RWPE2 (cell line): Measurements from ENCODE around the gene TMEM95.
A peak's percentile ranks its signal among the peaks of the same experiment; 100 is the strongest.

ENCODE experiments used
- ATAC-seq: fragments of 200-7000 bp; cut with Tn5 transposase; 3 replicates; pipeline ENCODE4 v1.9.1; 2021; ENCODE audit warnings: low read depth
- DNase-seq: peaks from one replicate; pipeline ENCODE4 v3.0.0-alpha.2; 2020; ENCODE audit warnings: low spot score
- H3K27ac ChIP-seq: fragments of 450-650 bp; 2 replicates; pipeline ENCODE4 v1.5.1; 2017; ENCODE audit warnings: mild to moderate bottlenecking; ENCODE audit not compliant: poor library complexity, severe bottlenecking
- H3K27me3 ChIP-seq: fragments of 250-450 bp; sonication (Bioruptor Pico); 2 replicates; pipeline ENCODE4 v1.5.1; 2021; ENCODE audit warnings: mild to moderate bottlenecking, moderate library complexity; ENCODE audit not compliant: insufficient read depth, poor library complexity, severe bottlenecking
- H3K36me3 ChIP-seq: fragments of 250-450 bp; sonication (Bioruptor Pico); 2 replicates; pipeline ENCODE4 v1.5.1; 2020; ENCODE audit warnings: low read depth, mild to moderate bottlenecking, moderate library complexity
- H3K4me1 ChIP-seq: fragments of 250-450 bp; sonication (Bioruptor Pico); 2 replicates; pipeline ENCODE4 v1.5.1; 2021; ENCODE audit warnings: mild to moderate bottlenecking, moderate library complexity; ENCODE audit not compliant: insufficient read depth, poor library complexity, severe bottlenecking
- H3K4me3 ChIP-seq: fragments of 250-450 bp; sonication (Bioruptor Pico); 2 replicates; pipeline ENCODE4 v1.5.1; 2021; ENCODE audit warnings: mild to moderate bottlenecking, moderate library complexity; ENCODE audit not compliant: severe bottlenecking
- H3K9me3 ChIP-seq: fragments of 250-450 bp; sonication (Bioruptor Pico); 2 replicates; pipeline ENCODE4 v1.5.1; 2021; ENCODE audit warnings: mild to moderate bottlenecking, moderate library complexity; ENCODE audit not compliant: severe bottlenecking
- TF ChIP-seq, protein P1 (sequence below): fragments of 450-650 bp; IDR thresholded peaks from one replicate; pipeline ENCODE4 v1.5.1; 2017; ENCODE audit warnings: mild to moderate bottlenecking, moderate library complexity; ENCODE audit not compliant: poor library complexity, severe bottlenecking

The TMEM95 gene

DNA sequence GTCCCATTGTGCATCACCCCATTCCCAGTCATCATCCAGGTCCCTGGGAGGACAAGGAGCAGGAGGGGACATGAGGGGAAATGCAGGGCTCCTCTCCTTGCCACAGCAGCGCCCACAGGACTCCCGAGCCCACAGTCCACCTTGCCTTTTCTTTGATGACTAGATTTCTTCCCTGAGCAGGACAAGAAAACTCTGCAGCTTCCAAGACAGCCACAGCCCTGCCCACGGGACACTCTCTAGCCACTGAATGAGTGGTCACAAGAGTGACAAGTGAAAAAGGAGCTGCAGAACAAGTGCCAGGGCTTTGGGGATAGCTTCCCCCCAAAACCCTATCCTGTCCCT is 30.5 kb upstream of the TMEM95 start:
- no peak for DNase-seq
- no peak overlapping the region for H3K27ac ChIP-seq
- H3K36me3 ChIP-seq = peaks cover 59% of the 10 kb centered on the region

DNA sequence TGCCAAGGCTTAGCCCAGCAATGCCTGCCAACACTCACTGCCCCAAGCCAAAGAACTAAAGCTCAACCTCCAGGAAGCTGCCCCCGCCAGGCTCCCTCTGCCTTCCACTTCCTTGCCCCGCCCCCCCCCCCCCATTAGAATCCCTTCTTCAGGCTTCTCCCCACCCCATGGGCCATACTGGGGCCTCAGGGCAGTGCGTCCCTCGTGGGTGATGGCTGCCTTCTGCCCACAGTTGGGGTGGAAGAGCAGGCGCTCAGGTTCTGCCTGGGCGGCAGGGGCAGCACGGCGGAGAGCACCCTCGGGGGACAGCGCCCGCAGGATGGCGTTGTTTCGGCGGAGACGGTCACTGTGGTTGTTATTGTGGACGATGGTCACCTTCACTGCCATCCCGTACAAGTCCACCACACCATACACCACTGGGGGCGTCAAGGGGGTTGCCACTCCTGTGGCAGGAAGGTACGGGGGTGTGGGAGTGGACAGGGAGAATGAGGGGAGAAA is 29.9 kb upstream of the TMEM95 start:
- no peak overlapping the region for H3K4me3 ChIP-seq
- no peak for DNase-seq
- H3K9me3 ChIP-seq = no peaks in the 10 kb centered on the region
- no peak for ATAC-seq
- H3K36me3 ChIP-seq = peaks cover 56% of the 10 kb centered on the region
- no peaks in the 10 kb centered on the region for H3K27me3 ChIP-seq
- H3K27ac ChIP-seq = no peak overlapping the region
- no peaks in the 10 kb centered on the region for H3K4me1 ChIP-seq
- TF ChIP-seq, protein P1, sequence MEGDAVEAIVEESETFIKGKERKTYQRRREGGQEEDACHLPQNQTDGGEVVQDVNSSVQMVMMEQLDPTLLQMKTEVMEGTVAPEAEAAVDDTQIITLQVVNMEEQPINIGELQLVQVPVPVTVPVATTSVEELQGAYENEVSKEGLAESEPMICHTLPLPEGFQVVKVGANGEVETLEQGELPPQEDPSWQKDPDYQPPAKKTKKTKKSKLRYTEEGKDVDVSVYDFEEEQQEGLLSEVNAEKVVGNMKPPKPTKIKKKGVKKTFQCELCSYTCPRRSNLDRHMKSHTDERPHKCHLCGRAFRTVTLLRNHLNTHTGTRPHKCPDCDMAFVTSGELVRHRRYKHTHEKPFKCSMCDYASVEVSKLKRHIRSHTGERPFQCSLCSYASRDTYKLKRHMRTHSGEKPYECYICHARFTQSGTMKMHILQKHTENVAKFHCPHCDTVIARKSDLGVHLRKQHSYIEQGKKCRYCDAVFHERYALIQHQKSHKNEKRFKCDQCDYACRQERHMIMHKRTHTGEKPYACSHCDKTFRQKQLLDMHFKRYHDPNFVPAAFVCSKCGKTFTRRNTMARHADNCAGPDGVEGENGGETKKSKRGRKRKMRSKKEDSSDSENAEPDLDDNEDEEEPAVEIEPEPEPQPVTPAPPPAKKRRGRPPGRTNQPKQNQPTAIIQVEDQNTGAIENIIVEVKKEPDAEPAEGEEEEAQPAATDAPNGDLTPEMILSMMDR = no peak

More for the DNA sequence above, 30.5 kb upstream of the TMEM95 start:
- Histone ChIP-seq H3K4me3 (no peak overlapping the region), H3K9me3 (no peaks in the 10 kb centered on the region), H3K4me1 (no peaks in the 10 kb centered on the region), H3K27me3 (no peaks in the 10 kb centered on the region)
- no peak for ATAC-seq
- TF ChIP-seq, protein P1 = peak; percentile 53

DNA sequence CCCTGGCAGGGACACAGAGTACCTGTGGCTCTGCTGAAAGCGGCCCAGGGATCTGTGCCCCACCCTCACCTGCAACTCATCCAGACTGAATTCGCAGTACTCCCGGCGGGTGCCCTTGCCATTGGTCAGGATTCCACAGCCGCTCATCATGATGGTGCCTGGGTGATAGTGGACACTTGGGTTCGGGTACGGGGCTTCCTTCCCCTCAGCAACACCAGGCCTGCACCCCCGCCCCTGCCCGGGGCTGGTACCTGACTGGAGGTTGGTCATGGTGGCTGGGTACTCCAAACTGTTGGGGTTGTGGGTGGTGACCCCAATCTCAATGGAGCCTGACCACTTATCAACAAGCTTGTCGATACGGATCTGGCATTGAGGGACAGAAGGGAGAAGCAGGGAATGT is 28.8 kb upstream of the TMEM95 start:
- TF ChIP-seq, protein P1 = no peak
- ATAC-seq = no peak
- Histone ChIP-seq H3K4me3 (no peak overlapping the region), H3K36me3 (peaks cover 45% of the 10 kb centered on the region), H3K27me3 (no peaks in the 10 kb centered on the region), H3K9me3 (no peaks in the 10 kb centered on the region), H3K4me1 (no peaks in the 10 kb centered on the region), H3K27ac (no peak overlapping the region)
- no peak for DNase-seq

DNA sequence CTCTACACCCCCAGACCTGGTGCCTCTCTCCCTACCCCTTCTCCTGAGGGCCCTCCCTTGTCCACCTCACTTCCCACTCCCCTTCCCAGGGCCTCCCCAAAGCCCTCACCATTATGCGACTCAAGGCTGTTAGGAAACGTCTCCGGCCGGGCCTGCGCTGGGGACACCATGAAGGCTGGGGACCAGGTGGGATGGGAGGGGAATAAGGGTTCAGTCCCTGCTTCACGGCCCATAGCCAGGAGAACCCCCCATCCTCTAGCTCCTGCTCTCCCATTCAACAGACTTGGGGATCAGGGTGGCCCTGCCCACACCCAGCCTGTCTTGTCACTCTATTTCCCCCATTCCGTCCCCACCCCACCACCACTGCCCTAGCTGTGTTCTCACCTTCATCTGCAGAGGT is 27.9 kb upstream of the TMEM95 start:
- DNase-seq = no peak
- Histone ChIP-seq H3K27me3 (no peaks in the 10 kb centered on the region), H3K36me3 (peaks cover 36% of the 10 kb centered on the region), H3K9me3 (no peaks in the 10 kb centered on the region), H3K4me3 (no peak overlapping the region), H3K4me1 (no peaks in the 10 kb centered on the region), H3K27ac (no peak overlapping the region)
- ATAC-seq = no peak
- TF ChIP-seq, protein P1 = no peak

DNA sequence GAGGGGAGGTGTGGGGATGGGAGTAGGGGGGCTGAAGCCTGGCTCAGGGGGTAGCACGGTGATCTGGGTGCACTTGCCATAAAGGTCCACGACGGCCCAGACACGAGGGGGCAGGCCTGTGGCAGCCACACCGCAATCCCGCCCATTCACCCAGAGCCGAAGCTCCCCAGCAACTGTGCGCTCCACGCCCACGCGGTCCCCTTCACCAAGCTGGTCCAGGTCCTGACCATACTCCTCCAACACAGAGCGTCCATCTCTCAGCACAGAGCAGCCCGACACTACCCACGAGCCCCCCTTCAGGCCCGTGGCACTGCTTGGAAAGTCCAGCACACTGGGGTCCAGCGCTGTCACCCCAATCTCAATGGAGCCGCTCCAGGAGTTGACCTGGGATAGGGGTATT is 27.5 kb upstream of the TMEM95 start:
- H3K36me3 ChIP-seq = peaks cover 32% of the 10 kb centered on the region
- TF ChIP-seq, protein P1 = no peak
- no peak overlapping the region for H3K27ac ChIP-seq
- H3K4me1 ChIP-seq = no peaks in the 10 kb centered on the region
- no peak for ATAC-seq
- no peak for DNase-seq
- H3K4me3 ChIP-seq = no peak overlapping the region
- H3K27me3 ChIP-seq = no peaks in the 10 kb centered on the region
- no peaks in the 10 kb centered on the region for H3K9me3 ChIP-seq
